ENCODE results near the gene DNAH2. TPM values are rescaled to one million over a fixed set of nuclear protein-coding genes. Genes with fewer than 3 reads are reported as not detected.

DNAH2 gene, protein sequence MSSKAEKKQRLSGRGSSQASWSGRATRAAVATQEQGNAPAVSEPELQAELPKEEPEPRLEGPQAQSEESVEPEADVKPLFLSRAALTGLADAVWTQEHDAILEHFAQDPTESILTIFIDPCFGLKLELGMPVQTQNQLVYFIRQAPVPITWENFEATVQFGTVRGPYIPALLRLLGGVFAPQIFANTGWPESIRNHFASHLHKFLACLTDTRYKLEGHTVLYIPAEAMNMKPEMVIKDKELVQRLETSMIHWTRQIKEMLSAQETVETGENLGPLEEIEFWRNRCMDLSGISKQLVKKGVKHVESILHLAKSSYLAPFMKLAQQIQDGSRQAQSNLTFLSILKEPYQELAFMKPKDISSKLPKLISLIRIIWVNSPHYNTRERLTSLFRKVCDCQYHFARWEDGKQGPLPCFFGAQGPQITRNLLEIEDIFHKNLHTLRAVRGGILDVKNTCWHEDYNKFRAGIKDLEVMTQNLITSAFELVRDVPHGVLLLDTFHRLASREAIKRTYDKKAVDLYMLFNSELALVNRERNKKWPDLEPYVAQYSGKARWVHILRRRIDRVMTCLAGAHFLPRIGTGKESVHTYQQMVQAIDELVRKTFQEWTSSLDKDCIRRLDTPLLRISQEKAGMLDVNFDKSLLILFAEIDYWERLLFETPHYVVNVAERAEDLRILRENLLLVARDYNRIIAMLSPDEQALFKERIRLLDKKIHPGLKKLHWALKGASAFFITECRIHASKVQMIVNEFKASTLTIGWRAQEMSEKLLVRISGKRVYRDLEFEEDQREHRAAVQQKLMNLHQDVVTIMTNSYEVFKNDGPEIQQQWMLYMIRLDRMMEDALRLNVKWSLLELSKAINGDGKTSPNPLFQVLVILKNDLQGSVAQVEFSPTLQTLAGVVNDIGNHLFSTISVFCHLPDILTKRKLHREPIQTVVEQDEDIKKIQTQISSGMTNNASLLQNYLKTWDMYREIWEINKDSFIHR (N-terminal part only)
- not detected for total RNA-seq

- DNase-seq, result no peak
Observed at GRCh38 chr17:7716901-7717755, at the start of gene DNAH2. TSS of gene DNAH2 (plus strand) at chr17:7717744. CDS start at chr17:7719735, 1,991 bp downstream.

DNA sequence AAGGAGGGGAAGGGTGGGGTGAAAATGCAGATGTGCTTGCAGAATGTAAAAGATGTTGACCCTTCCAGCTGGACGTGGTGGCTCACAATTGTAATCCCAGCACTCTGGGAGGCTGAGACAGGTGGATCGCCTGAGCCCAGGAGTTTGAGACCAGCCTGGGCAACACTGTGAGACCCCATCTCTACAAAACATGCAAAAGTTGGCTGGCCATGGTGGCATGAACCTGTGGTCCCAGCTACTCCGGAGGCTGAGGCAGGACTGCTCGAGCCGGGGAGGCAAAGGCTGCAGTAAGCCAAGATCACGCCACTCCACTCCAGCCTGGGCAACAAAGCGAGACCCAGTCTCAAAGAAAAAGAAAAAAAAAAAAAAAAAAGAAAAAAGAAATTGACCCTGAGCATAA, 49.1 kb upstream of the DNAH2 start:
- no peak for DNase-seq

GRCh38 chr17:7673239-7673638, 44.3 kb upstream of the DNAH2 start:
- no peak for DNase-seq

- no peak for DNase-seq
Observed at GRCh38 chr17:7674934-7675333, 42.6 kb upstream of the DNAH2 start.

DNA sequence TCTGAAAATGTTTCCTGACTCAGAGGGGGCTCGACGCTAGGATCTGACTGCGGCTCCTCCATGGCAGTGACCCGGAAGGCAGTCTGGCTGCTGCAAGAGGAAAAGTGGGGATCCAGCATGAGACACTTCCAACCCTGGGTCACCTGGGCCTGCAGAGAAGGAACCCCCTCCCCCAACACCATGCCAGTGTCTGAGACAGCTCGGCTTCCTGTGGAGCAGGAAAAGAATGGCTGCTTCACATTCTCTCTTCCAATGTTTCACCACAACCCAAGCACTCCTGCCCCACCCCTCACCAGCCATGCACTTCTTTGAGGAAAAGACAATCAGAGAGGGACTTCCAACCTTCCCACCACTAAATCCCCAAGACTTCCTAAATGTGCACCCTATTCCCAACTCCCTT, 41.0 kb upstream of the DNAH2 start:
- DNase-seq, result no peak

GRCh38 chr17:7677388-7678067, 40.0 kb upstream of the DNAH2 start:
- DNase-seq, result no peak

DNA sequence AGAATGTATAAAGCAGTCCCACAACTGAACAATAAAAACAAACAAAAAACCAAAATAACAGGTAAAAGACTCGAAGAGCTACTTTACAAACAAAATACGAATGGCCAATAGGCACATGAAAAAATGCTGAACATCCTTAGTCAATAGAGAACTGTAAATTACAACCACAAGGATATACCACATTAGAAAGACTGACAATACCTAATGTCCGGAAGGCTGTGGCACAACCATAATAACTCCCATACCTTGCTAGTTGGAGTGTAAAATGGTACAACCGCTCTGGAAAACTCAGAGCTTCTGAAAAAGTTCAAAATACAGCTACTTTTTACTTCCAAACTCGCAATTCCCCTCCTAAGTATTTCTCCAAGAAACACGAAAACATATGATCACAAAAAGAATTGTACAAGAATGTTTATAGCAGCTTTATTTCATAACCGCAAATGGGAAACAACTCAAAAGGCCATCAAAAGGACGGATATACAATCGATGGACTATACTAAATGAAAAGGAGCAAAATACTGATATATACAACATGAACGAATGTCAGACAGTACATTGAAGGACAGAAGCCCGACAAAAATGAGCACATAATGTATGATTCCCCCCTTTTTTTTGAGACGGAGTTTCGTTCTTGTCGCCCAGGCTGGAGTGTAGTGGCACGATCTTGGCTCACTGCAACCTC, 32.6 kb upstream of the DNAH2 start:
- no peak for DNase-seq

DNA sequence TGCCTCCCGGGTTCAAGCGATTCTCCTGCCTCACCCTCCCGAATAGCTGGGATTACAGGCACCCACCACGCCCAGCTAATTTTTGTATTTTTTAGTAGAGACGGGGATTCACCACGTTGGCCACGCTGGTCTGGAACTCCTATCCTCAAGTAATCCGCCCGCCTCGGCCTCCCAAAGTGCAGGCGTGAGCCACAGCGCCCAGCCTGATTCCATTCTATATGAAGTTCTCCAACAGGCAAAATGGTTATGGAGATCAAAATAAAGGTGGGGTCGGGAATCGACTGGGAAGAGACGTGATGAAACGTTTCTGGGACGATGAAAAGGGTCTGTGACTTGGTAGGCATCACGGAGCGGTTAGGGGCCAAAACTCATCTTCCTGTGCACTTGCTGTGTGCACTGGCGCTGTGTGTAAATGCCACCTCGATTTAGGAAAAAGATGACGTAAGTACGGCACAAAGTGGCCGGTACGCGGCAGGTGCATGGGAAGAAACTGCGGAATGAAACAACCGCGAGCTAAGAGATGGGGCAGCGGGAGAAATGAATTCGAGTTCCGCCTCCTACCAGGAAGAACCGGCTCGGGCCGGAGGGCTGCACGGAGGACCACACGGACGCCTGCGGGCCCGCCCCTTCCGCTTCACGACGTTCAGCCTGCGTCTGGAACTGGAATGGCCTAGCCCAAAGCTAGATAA, 31.9 kb upstream of the DNAH2 start:
- peak; percentile 86 for DNase-seq

- peak; percentile 74 for DNase-seq
Observed at GRCh38 chr17:7686222-7687071, 31.1 kb upstream of the DNAH2 start.

- DNase-seq, result peak; percentile 88
Observed at GRCh38 chr17:7687072-7687907, 30.3 kb upstream of the DNAH2 start, which contains the start of gene TP53. TSS of gene TP53 (minus strand) at chr17:7687490. CDS start at chr17:7676594, 10,896 bp downstream.

DNA sequence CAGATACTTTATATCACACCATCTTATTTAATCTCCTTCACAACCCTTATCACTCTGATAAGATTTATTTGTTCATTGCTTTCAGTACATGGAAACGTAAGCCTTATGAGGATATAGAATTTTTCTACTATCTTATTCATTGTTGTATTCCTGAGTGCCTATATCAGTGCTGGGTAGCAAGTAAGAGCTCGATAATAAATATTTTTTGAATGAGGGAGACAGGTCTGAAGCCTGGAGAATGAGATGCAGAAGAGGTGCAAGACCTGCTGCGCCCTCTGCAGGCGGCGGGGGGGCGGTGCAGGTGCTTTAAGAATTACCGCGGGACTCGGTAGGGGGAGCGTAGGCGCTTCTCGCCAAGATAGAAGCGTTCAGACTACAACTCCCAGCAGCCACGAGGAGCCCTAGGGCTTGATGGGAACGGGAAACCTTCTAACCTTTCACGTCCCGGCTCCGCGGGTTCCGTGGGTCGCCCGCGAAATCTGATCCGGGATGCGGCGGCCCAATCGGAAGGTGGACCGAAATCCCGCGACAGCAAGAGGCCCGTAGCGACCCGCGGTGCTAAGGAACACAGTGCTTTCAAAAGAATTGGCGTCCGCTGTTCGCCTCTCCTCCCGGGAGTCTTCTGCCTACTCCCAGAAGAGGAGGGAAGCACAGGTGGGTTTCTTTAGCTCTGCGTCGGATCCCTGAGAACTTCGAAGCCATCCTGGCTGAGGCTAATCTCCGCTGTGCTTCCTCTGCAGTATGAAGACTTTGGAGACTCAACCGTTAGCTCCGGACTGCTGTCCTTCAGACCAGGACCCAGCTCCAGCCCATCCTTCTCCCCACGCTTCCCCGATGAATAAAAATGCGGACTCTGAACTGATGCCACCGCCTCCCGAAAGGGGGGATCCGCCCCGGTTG, 29.4 kb upstream of the DNAH2 start, which contains the start of gene WRAP53:
Gene WRAP53, plus strand, starts transcription at position 570 of the 900 bp plus-strand sequence. Its CDS starts 172 bp downstream, at position 742.
- DNase-seq, result peak; percentile 93

DNA sequence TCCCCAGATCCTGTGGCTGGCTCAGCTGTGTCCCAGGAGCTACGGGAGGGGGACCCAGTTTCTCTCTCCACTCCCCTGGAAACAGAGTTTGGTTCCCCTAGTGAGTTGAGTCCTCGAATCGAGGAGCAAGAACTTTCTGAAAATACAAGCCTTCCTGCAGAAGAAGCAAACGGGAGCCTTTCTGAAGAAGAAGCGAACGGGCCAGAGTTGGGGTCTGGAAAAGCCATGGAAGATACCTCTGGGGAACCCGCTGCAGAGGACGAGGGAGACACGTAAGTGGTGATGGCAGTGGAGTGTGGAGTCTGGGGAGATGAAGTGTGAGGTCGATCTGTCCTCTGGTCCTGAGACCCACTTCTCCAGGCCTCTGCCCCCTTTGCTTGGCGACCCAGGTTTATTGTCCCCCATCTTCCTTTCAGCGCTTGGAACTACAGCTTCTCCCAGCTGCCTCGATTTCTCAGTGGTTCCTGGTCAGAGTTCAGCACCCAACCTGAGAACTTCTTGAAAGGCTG, 28.7 kb upstream of the DNAH2 start:
- no peak for DNase-seq

GRCh38 chr17:7695586-7695985, 22.0 kb upstream of the DNAH2 start:
- DNase-seq, result no peak

- DNase-seq, result no peak
Observed at GRCh38 chr17:7697828-7698588, 19.5 kb upstream of the DNAH2 start.

- no peak for DNase-seq
Observed at GRCh38 chr17:7700510-7700909, 17.0 kb upstream of the DNAH2 start.

DNA sequence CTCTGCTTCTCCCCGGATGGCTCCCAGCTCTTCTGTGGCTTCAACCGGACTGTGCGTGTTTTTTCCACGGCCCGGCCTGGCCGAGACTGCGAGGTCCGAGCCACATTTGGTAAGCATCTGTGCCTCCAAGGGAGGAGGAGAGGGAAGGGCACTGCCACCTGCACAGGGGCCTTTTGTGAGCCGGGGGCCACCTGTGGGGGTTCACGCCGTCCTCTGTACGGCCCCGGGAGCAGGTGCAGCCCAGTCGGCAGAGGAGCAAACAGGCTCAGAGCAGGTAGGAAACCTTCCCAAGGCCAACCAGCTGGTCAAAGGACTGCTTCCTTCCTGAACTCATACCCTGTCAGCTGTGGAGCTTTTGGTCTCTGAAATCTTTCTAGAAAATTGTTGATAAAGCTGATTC, 15.9 kb upstream of the DNAH2 start:
- no peak for DNase-seq
